GM21367 (cell line): ENCODE results near the gene UQCC2.

Source experiments
- ATAC-seq: cut with Tn5 transposase; IDR thresholded peaks from one replicate; pipeline ENCODE4 v1.9.1; 2021; ENCODE audit not compliant: unreplicated experiment

UQCC2 gene

DNA sequence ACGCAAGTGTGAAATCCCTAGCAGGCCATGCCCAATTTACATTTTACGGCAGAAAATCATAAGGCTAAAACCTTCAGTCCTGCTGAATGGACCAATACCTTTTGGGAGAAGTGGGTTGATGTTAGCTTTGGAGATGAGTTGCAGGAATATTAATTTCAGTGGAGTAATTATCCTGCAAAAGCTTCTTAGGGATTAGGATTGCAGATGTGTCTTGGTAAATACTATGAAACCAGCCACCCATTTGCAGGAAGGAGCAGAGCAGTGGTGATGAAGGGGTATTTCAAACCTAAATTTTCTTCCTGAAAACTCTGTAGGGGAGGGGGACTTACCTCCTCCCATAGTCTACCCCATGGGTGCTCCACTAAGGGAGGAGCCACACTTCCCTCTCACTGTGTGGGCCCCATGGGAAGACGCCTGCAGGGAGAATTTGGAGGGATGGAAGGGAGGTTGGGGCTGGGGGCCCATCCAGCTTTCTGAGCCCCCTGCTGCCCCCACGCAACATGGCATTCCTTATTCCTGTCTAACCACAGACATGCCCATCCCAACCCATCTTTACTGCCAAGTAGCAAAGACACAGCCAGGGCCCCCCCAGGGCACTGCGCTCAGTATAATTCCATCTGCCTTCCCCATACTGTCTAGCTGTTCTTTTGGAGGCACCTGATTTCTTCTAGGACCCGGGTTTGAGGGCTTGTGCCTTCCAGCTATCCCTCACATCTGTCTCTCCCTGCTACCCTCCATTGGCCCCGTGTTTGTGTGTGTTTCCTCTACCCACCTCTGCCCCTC, 14.6 kb upstream of the UQCC2 start:
- no peak for ATAC-seq

DNA sequence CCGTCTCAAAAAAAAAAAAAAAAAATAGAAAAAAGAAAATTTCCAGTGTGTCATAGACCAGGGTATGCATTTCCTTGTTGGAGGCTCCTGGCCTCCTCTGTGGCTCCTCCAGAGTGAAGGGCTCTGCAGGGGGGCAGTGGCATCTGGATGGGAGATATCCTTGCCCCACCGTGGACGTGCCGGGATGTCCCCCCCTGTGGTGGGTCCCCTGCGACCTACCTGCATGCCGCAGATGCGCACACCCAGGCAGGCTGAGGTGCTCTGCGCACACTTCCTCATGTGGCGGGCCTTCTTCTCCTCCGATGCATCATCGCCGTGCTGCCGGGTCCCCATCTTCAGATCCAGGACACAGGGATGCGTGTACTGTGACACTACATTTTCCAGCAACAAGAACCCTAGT, 13.7 kb upstream of the UQCC2 start:
- ATAC-seq, result no peak

DNA sequence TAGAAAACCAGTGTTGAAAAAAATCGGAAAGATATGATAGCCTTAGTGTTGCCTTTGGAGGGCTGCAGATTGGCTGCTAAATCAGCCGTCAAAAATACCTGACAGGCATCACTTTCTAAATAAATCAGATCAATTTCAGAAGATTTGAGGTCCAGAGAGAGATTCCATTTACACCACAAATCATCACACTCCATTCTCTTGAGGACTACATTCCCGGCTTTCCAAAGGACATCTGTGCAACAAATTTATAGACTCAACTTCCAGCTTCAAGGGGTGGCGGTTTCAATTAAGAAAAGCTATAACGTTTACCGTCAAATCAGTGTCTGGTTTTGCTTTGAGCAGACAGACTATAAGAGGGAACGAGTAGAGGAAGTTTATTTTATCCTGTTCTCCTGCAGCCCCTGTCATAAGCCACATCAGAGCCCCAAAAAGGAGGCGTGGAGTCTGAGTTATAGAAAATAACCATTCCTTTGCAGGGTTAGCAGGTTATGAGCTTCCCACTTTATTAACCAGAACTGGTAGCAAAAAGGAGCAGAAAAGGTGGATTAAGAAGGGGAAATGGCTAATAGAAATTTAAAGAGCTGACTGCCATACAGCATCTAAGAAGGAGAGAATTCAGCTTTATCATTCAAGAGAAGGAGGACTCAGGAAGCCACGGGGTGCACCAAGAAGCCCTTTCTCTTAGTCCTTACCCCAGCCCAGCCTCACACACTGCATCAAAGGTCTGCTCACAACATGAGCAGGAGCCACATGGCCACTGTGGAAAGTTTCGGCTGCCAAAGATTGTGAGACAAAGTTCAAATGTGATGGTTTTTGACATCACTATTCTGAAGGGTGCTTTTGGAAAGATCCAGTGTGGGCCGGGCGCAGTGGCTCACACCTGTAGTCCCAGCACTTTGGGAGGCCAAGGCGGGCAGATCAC, 12.9 kb upstream of the UQCC2 start:
- no peak for ATAC-seq

DNA sequence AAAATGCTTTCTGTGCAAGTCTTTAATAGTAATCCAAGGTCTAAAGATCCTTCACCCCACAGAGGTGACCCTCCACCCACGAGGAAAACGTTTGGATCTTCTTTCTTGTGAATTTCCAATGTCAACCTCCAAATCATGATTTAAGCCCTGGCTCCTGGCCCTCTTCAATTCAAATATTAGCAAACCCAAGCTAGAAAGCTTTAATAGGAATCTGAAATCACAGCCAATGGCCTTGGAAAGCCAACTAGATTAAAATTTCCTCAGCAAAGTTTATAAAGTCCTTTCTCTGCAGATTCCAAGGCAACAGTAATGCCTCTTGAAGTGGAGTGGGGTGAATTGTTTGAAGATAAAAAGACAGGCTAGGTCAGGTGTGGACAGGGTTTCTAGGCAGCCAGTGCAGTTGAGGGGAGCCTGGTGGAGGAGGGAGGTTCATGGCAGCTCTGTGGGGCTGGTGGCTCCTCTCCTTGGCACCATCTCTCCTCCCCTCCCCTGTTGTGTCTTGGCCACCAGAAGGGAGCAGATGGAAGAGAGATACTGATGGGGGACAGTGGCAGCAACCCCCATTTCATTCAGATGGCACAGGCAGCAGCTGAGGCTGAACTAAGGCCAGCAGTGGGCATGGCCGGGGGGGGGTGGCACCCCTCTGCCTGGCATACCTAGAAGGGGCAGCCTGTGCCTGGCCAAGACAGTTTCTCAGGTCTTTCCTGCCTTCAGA, 12.0 kb upstream of the UQCC2 start:
- ATAC-seq, result no peak

DNA sequence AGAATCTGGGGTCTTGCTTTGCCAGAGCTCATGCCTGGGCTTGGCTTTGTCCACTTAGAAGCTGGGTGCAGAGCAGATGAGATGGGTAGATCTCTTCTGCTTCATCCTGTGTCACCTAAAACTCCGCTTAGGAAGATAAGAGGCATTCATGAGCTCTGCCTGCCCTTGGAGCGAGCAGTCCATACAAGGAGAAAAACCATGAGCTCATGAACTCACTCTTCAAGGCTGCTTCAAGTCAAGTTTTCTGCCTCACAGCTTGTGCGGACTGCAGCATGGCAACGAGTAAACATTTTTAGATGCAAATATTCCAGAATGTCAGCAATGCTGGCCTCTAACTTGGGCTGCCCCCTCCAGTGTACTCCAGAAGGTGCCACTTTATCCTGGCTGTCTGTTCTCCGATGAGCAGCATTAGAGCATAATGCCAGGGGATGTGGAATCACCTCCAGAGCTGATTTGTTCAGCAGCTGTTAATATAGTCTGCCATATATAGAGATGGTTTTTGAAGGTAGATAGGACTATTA, 10.7 kb upstream of the UQCC2 start:
- no peak for ATAC-seq

DNA sequence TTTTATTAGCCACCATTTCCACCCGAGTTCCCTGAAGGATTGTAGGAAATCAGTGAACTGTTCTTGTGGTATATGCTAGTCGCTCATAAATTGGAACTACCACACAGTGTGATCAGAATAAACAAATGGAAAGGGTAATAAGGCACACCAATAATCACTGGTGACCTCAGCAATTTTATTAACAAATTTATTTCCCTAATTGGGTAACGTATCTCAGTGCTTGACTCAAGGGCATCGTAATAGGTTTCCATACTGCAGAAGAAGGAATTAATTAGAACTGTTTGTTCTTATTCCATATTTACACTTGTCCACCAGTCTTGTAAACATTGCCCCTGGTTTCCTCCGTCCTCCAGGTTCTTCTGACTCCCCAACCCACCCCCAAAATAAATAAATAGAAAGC, 10.0 kb upstream of the UQCC2 start:
- ATAC-seq, result no peak

DNA sequence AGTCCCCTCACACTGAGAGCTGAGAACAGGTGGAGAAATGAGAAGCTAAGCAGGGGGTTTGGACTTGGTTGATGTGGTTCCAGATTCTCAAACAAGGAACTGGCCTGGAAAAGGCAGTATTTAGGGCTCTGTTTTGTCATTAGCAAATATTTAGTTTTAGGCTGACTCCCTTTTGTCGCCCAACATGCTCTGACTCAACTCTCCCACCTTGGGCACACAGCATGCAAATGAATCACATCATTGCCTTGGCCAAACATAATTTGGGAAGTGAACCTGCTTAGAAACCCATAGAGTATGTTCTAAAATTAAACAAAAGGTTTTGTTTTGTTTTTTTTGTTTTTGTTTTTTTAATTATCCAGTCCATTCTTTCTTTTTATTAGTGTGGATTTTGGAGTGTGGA, 9.5 kb upstream of the UQCC2 start:
- ATAC-seq, result no peak

DNA sequence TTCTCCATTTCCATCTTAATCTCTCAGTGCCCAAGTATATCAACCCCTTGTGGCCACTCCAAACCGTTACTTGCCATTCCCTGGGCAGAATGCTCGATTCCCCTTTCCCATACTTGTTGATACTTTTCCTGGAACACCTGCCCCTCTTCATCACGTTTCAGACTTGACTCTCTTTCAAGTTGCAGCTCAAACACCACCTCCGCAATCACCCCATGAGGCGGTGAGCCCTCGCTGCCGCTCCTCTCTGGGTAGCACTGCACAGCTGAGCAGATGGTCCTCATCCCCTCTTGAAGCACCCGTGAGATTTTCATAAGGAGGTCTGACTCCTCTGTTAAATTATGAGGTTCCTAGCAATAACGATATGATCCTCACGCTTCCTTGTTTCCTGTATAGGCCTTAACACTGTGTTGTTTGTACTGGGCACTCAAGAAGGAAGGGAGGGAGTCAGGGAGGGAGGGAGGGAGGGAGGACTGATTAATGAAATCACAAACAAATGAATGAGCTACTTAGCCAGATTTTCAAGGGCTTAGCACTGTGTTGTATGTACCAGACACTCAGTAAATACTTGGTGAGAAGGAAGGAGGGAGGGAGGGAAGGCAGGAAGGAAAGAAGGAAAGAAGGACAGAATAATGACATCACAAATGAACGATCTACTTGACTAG, 8.0 kb upstream of the UQCC2 start:
- ATAC-seq, result no peak

DNA sequence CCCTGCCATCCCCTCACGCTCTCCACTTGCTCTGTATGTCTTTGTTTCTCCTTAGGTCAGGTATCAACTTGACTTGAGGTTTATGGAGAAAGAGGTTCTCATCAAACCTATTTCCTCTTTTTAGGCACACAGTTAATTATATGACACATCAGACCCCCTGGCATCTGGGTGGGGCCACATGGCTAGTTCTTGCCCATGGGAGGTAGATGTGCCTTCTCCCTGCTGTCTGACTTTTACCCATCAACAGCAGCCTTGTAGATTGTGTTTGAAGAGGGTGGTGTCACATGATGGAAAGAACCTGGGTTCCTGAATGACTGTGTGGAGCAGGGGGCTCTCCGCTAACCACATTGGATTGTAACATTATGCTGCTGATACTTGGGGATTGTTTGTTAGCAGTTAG, 7.2 kb upstream of the UQCC2 start:
- ATAC-seq, result no peak

DNA sequence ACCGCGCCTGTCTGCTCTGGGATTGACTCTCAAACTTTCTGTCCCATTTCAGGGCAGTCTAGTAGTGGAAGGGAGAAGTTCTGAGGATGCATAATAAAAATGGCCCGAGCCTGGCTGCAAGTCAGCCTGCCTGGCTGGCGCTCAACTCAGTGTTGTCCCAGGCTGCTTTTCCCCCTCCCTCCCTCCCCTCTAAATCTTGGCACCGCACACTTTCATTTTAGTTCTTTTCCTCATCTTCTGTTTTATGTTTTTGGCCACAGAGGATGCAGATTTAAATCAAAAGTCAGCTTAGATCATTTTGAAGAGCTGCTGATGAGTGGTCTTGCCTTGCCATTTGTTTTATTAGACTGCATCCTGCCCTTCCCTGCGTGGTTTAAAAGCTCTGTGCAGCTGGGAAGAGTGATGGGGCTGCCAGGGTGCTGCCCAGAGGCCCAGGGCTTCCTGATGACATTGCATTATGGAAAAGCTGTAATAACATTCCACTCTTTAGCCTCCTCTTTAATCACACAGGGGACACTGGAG, 6.5 kb upstream of the UQCC2 start:
- ATAC-seq, result no peak

DNA sequence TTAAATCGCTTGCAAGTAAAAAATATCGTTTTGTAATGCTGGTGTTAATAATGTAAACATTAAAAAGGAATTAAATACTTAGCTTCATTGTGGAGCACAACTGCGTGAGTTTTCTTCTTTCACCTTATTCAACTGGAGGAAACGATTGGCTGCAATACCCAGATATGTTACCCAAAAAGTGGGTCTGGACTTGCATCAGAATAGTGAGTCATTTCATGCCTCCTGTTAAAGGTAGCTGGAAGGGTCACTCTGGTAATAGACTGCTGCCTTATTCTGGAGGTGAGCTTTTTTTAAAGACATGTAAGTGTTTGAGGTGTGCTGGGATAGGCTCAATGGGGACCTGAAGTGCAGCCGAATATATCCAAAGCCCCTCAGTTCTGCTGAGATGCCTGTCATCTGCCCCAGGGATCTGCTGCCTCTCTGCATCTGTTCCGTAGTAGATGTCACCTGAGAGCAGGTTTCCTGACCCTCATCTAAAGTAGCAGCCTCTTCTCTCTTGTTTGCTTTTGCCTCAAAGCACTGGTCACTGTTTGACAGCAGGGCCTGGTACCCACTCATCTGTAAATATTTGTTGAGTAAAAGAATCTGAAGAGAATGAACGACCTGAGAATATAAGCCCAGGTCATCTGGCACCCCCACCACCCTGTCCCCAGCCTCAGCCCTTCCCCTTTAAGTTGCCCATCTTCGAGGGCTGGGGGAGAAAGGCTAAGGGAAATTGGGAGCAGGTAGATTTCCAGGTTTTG, 5.6 kb upstream of the UQCC2 start:
- ATAC-seq, result no peak

DNA sequence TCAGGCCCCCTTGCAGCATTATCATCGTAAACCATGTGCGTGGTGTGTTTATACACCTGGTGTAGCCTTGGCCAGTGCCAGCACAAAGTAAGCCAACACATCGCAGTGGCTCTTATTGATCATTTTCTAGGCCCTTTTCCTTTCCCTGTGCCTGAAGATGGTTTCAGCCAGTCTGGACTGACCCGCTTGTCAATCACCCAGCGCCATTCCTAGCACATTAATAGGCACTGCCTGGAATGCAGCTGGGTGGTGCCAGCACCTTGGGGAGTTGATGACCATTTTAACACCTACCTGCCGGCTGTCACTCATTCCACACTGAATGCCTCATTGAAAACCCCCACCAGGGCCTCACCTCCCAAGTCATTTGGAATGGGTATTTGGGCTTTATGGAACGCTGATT, 4.9 kb upstream of the UQCC2 start:
- no peak for ATAC-seq

DNA sequence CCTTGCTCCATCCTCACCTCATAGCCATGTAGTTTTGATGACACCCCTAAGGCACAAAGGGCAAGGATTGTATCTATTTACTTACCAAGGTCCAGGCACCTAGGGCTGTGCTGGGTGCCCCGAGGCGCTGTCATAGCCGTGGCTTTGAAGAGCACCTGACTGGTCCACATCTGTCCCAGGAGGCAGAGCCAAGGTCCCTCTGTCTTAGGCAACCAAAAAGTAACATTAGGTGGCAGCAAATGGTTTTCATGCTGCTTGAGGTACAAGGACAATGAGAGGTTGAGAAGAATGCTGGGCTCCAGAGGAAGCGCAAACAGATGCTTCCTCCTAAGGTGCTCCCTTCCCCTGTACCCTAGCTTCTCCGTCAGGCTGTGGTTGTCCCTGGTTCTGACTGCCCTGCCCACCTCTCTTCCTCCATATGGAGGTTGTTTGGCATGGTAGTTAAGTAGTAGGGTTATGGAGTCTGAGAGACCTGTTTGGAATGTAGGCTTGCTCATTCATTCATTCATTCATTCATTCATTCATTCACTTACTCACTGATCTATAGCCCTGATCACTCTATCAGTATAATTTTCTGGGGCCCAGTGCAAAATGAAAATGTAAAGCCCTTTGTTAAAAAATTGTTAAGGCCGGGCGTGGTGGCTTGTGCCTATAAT, 3.0 kb upstream of the UQCC2 start:
- no peak for ATAC-seq

DNA sequence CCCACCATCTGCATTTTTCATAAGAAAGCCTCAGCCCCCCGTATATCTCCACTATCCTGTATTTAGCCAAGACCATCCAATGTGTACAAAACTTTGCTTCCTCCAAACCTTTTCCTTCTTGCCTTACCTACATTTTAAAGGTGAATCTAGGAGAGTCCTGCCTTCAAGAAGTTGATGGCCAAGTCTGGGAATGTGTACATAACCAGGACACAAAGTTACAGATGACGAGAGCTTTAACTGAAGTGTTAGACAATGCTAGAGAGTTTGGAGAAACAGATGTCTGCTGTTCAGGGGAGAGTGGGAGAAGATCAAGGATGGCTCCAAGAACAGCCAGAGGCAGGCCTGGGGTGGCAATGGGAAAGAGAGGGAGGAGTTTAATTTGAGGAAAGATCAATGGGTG, 2.3 kb upstream of the UQCC2 start:
- no peak for ATAC-seq

DNA sequence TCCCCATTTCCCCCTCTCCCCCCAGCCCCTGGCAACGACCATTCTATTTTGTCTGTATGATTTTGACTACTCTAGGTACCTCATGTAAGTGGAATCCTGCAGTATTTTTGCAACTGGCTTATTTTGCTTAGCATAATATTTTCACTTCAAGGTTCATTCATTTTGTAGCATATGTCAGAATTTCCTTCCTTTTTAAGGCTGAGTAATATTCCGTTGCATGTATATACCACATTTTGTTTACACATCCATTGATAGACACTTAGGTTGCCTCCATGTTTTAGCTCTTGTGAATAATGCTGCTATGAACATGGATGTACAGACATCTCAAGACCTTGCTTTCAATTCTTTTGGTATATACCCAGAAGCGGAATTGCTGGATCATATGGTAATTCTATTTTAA, 1.4 kb upstream of the UQCC2 start:
- ATAC-seq, result no peak

DNA sequence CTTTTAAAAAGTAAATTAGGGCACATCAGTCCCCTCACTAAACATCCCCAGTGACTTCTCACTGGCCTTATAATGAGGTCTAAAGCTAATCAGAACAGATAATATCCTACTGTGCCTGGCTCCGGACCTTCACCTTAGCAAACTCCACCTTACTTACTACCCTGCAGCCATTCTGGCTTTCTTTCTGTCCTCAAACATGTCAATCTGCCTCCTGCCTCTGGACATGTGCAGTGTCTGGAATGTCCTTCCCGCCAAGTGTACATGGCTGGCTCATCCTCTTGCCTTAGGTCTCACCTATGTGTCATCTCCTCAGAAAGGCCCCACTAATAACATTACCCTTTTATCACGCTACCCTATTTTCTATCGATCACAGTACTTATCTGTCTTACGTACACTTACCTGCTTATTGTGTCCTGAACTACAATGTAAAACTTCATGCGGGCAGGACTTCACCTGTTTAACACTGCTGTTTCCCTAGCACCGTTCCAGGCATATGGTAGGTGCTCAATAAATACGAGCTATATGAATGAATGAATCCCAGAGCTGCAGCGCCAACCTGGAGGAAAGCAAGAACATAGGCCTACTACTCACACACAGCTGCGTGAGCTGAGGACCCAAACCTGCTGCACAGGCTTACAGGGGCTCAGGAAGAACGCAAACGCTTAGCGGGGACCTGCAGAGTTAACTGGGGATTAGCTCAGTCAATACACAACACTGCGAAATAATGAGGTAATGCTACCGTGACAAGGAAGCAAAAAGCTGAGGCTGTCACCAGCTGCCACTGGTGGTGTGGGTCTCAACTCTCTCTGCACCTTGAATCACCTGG, 991 bp downstream of the UQCC2 start:
- ATAC-seq, result no peak

DNA sequence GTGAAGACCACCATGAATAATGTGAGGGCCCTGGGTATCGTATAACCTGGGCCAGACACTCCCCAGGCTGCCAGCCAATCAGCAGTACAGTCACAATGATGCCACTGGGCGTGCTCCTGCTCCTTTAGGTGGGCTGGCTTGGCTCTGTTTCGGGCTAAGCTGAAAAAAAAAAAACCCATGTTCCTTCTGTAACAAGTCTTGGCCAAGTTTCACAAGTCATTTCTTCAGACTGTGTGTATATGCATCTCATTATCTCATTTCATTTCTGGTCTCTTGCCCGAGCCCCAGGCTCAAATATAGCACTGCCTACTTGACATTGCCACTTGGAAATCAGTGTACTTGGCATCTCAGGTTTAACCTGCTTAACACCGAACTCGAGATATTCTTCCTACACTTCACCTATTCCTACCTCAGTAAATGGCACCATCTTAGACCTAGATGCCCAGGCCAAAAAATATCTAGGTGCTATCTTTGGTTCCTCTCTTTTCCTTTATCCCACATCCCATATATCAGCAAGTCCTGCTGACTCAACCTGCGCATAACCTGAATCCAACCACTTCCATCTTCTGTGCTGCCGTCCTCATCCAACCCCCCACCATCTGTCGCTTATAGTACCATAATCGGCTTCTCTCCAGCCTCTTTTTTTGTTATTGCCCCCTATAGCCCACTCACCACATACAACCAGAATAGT, 1.8 kb downstream of the UQCC2 start:
- no peak for ATAC-seq
